Dedifferentiated amniotic fluid mesenchymal stem cell (primary cell): ENCODE results near the gene CDYL2.

Source experiments
- DNase-seq: peaks from one replicate; pipeline ENCODE4 v3.0.0-alpha.2; 2016; ENCODE audit errors: extremely low spot score

Gene CDYL2

GRCh38 chr16:80594756-80595155, 209.6 kb downstream of the CDYL2 start:
- no peak for DNase-seq

DNA sequence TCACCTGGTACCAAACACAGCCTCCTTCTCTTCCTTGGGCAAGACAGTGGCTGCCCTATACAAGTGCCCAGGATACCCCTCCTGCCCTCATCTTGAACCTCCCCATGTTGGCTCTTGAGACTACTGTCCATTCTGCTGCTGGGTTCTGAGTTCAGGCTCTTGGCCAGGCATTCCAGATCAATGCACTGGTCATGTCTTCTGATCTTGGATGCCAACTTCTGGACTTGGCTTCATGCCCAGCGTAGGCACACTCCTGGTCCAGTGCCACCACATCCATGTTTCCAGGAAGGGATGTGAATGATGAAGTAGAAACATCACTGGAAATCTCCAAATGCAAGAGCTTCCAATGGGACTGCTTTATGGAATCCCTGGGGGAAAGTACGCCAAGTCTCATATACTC, 212.1 kb downstream of the CDYL2 start:
- no peak for DNase-seq

- DNase-seq: no peak
Measured at GRCh38 chr16:80591071-80591915, 213.1 kb downstream of the CDYL2 start.

- DNase-seq: no peak
Measured at GRCh38 chr16:80587071-80587470, 217.3 kb downstream of the CDYL2 start.

DNA sequence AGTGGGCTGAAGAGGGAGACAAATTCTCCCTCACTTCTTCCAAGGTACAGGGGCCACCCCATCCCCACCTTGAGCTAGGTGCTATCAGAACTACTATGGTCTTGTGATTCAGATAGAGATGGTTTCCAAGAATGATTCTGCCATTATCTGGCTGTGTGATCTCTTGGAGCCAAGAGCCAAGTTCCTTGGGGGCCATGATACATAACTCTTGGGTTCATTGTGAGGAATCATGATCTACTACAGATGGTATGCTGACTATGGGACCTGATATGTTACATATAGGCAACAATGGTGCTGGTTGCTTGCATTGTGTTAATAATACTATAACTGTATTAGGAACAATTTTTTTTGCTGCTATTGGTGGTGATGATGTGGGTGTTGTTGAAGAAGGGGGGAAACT, 217.9 kb downstream of the CDYL2 start:
- DNase-seq: no peak

DNA sequence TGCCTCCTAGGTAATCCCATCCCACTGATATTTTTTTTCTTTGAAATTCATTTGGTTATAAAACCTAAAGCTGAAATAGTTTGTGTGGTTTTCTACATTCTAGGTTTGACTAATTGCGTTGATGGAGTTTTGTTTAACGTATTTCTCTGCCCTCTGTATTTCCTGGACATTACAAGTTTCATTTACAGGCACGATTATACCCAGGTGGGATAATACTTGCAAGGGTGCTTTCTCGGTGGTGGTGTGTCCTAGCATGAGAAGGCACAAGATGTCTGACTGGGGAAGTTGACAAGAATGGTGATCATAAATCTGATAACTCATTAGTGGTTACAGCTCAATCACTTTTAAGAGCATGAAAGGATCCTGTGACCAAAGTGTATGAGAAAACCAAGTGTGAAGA, 218.6 kb downstream of the CDYL2 start:
- DNase-seq: no peak

DNA sequence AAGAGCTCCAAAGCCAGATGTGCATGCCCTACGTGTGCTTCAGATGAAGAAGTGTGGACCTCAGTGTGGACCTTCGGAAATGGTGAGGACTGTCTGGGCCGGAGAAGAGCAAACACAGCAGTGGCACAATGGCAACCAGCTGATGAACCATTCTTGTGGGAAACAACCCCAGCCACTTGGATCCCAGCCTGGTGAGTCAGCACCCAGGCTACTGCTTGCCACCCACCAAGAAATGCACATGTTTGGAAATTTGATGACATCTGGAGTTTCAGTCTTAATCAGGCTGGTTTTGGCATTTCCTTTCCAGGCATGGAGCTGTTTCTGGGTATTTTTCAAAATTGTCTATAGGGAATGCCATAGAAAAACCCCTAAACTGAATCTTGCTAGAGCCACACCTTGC, 220.9 kb downstream of the CDYL2 start:
- peak; percentile 16 for DNase-seq

GRCh38 chr16:80580109-80580832, 224.1 kb downstream of the CDYL2 start:
- no peak for DNase-seq

GRCh38 chr16:80577485-80578280, 226.7 kb downstream of the CDYL2 start:
- DNase-seq: no peak

GRCh38 chr16:80576343-80576912, 228.0 kb downstream of the CDYL2 start:
- no peak for DNase-seq

DNA sequence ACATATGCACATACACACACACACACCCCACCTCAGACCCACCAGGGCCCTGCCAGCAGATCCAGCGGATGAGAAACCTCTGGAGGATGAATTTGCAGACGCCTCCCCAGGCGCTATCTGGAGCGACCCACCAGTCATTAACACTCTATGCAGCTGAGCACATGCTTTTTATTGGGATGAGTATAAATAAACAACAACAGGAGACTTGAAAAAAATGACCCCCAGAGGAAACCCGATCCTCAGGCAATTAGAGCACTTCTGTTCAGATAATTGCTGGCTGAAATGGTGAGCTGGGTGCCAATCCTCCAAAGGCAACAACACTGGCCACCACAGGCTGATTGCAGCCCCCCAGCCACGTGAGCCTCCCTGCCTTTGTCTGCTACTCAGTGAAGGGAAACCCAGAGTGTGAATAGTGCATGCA, 230.7 kb downstream of the CDYL2 start:
- DNase-seq: no peak

DNA sequence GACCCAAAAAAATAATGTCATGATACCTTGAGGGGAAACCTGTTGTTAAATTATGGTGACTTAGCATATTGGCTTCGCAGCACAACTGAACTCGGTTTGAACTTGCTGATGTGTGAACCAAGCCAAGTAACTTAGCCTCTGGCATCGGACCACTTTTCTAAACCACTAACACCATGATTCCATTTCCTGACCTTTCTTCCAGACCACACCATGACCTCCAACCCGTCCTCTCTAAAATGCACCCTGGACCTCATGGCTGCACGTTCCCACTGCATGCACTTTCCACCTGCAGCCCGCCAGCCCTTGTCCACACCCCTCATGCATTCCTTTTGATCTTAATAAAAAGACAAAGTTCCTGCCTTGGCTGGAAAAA, 234.3 kb downstream of the CDYL2 start:
- no peak for DNase-seq

- no peak for DNase-seq
Measured at GRCh38 chr16:80569440-80570105, 234.8 kb downstream of the CDYL2 start.

- DNase-seq: no peak
Measured at GRCh38 chr16:80564394-80564793, 240.0 kb downstream of the CDYL2 start.

DNA sequence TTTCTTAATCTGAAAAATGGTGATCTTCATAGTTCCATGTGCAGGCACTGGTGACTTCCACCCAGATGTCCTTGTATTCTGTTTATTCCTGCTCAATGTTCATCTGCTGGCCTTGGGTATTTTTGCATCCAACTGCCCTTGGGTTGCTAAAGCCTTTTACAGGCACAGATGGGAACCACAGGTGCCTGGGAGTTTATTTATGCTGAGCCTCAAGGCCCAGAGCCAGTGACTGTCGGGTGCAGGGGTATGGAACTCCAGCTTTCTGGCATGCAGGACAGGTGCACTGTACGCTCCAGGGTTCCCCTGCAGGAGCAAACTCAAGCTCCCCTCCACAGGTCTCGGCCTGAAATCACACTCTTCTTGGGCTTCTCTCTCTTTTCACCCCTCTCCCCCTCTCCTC, 241.3 kb downstream of the CDYL2 start:
- DNase-seq: no peak

DNA sequence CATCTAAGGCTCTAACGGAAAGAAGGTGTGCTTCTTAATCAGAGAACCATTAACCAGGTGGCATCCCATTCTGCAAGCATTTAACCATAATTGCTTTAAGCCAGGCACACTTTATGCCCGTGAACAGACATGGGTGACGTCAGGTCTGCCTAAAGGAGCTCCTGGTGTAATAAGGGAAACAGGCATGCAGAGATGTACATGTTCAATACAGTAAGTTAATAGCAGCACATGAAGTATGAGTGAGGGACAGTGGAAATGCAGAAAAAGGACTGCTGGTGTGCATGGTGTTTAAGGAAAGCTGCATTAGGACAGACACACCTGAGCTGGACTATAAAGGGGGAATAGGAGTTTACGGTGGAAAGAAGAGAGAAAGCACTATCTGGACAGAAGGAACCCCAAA, 245.0 kb downstream of the CDYL2 start:
- DNase-seq: no peak

- no peak for DNase-seq
Measured at GRCh38 chr16:80557037-80557436, 247.4 kb downstream of the CDYL2 start.

- DNase-seq: no peak
Measured at GRCh38 chr16:80556481-80556880, 247.9 kb downstream of the CDYL2 start.

- DNase-seq: no peak
Measured at GRCh38 chr16:80554033-80554432, 250.4 kb downstream of the CDYL2 start.

DNA sequence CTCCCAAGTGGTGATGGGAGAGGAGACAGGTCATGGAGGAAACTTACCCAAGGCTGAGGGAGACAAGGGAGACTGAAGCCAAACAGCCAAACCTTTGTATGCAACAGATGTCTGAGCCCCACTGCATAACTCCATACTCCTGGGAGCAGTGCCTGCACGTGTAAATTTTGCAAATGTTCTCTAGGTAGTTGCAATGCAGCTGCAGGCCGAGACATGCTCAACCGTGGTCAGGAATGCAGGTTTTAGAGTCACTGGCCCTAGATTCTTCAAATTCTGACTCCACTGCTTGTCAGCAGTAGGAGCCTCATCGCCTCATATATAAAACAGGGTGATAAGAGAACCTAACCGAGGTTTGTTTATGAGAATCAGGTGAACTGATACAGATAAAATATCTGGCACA, 252.1 kb downstream of the CDYL2 start:
- no peak for DNase-seq
